H1 (cell line): Measurements from ENCODE around the gene KAT2A. TPM values are rescaled to one million over a fixed set of nuclear protein-coding genes. Genes with fewer than 3 reads are reported as not detected.
"Not testable (repeated sequence)": the region's sequence is repeated elsewhere in the genome, so short reads cannot be mapped to it uniquely, and the experiment has no call there.

Experiments used
- CTCF ChIA-PET: fragments of 300-600 bp; sonication (Branson Sonifier 250); formaldehyde crosslinking; loops from one replicate; lab custom pipeline; 2021; ENCODE audit not compliant: partially characterized antibody; lab: Charles Lee
- POLR2A ChIA-PET: fragments of 300-600 bp; sonication (Branson Sonifier 250); formaldehyde crosslinking; loops from one replicate; lab custom pipeline; 2021; ENCODE audit warnings: inconsistent platforms; ENCODE audit not compliant: partially characterized antibody; lab: Charles Lee
- DNase-seq, 2 experiments: peaks; one replicate each; pipeline versions ENCODE4 v3.0.0 to v3.0.0-alpha.2; 2010 to 2022; ENCODE audit warnings: low spot score in 2 of 2, low read depth in 1 of 2, mixed read lengths in 1 of 2
- FAIRE-seq: peaks from 2 replicates; lab custom pipeline; 2011; peaks lifted over from hg19 to GRCh38; lab: Jason Lieb, UNC
- H2AFZ ChIP-seq: 2 replicates; pipeline ENCODE4 v1.8.1; 2012; ENCODE audit warnings: low read length, inconsistent platforms
- H2AK5ac ChIP-seq: 2 replicates; pipeline ENCODE4 v1.6.1; 2013; ENCODE audit warnings: low read depth, low read length
- H2BK120ac ChIP-seq: replicated peaks from 2 replicates; pipeline ENCODE3; 2013; ENCODE audit warnings: low read depth, low read length, inconsistent platforms
- H2BK12ac ChIP-seq: 2 replicates; pipeline ENCODE4 v1.6.1; 2013; ENCODE audit warnings: low read depth, low read length
- H2BK15ac ChIP-seq: 2 replicates; pipeline ENCODE4 v1.6.1; 2013; ENCODE audit warnings: low read length
- H2BK20ac ChIP-seq: 2 replicates; pipeline ENCODE4 v1.6.1; 2013; ENCODE audit warnings: low read length
- H2BK5ac ChIP-seq: 2 replicates; pipeline ENCODE4 v1.6.1; 2013; ENCODE audit warnings: low read depth, low read length
- H3K14ac ChIP-seq: 2 replicates; pipeline ENCODE4 v1.6.1; 2013; ENCODE audit warnings: inconsistent platforms; ENCODE audit not compliant: insufficient read length
- H3K18ac ChIP-seq: 2 replicates; pipeline ENCODE4 v1.6.1; 2013; ENCODE audit warnings: low read length; ENCODE audit errors: extremely low read depth
- H3K23ac ChIP-seq: 2 replicates; pipeline ENCODE4 v1.6.1; 2013; ENCODE audit warnings: inconsistent platforms; ENCODE audit not compliant: insufficient read length
- H3K23me2 ChIP-seq: 2 replicates; pipeline ENCODE4 v1.6.1; 2013; ENCODE audit warnings: low read depth, low read length
- H3K27ac ChIP-seq: 2 replicates; pipeline ENCODE4 v1.6.1; 2011; ENCODE audit warnings: low read depth, low read length, inconsistent platforms
- H3K27me3 ChIP-seq, 4 experiments: replicated peaks in 1 of 4; 1 replicate in 1 of 4; 2 replicates in 3 of 4; pipeline versions ENCODE4 v1.6.1 to v1.8.1; 2011 to 2013; ENCODE audit warnings: low read length in 3 of 4, mild to moderate bottlenecking in 3 of 4, inconsistent platforms in 2 of 4, mixed read lengths in 2 of 4, moderate library complexity in 1 of 4; ENCODE audit not compliant: control insufficient read depth in 3 of 4, insufficient read depth in 3 of 4; ENCODE audit errors: extremely low read depth in 1 of 4
- H3K36me3 ChIP-seq, 4 experiments: 2 replicates each; pipeline versions ENCODE4 v1.6.1 to v1.8.1; 2011 to 2013; ENCODE audit warnings: mild to moderate bottlenecking in 4 of 4, low read length in 3 of 4, moderate library complexity in 2 of 4, control low read depth in 1 of 4, inconsistent platforms in 1 of 4; ENCODE audit not compliant: insufficient read depth in 4 of 4, control insufficient read depth in 2 of 4
- H3K4ac ChIP-seq: replicated peaks from 2 replicates; pipeline ENCODE3; 2013; ENCODE audit warnings: low read length, low read depth, mixed read lengths, inconsistent platforms; ENCODE audit not compliant: insufficient read length
- H3K4me1 ChIP-seq, 4 experiments: replicated peaks in 1 of 4; 1 replicate in 1 of 4; 2 replicates in 3 of 4; pipeline versions ENCODE4 v1.6.1 to v1.8.1; 2011 to 2013; ENCODE audit warnings: low read length in 3 of 4, inconsistent platforms in 2 of 4, mixed read lengths in 1 of 4; ENCODE audit not compliant: insufficient read depth in 4 of 4, control insufficient read depth in 3 of 4
- H3K4me2 ChIP-seq, 2 experiments: 2 replicates each; pipeline versions ENCODE4 v1.6.1 to v1.8.1; 2011 to 2013; ENCODE audit warnings: low read depth in 2 of 2, low read length in 2 of 2, control low read depth in 1 of 2, inconsistent platforms in 1 of 2, mild to moderate bottlenecking in 1 of 2; ENCODE audit not compliant: insufficient read depth in 1 of 2
- H3K4me3 ChIP-seq, 4 experiments: fragments of 200-600, 300-600 bp in 1 of 4; sonication (generic), shearing (Covaris generic), sonication (Bioruptor Twin) in 1 of 4; 2 replicates each; pipeline versions ENCODE4 v1.5.1 to v1.8.1; 2011 to 2016; ENCODE audit warnings: low read length in 4 of 4, low read depth in 3 of 4, control low read depth in 2 of 4, inconsistent platforms in 2 of 4, mild to moderate bottlenecking in 2 of 4, mixed read lengths in 1 of 4, moderate library complexity in 1 of 4; ENCODE audit not compliant: insufficient read depth in 2 of 4; ENCODE audit errors: extremely low read depth in 1 of 4
- H3K56ac ChIP-seq: replicated peaks from 2 replicates; pipeline ENCODE3; 2013; ENCODE audit warnings: low read depth, mild to moderate bottlenecking, mixed read lengths, low read length, inconsistent platforms; ENCODE audit not compliant: insufficient read length
- H3K79me1 ChIP-seq: 2 replicates; pipeline ENCODE4 v1.6.1; 2013; ENCODE audit warnings: low read depth, low read length, control low read depth
- H3K79me2 ChIP-seq, 2 experiments: 2 replicates each; pipeline versions ENCODE4 v1.6.1 to v1.8.1; 2012 to 2013; ENCODE audit warnings: low read length in 2 of 2, mild to moderate bottlenecking in 2 of 2, inconsistent platforms in 1 of 2; ENCODE audit not compliant: insufficient read depth in 2 of 2, control insufficient read depth in 1 of 2
- H3K9ac ChIP-seq, 4 experiments: replicated peaks in 1 of 4; 1 replicate in 1 of 4; 2 replicates in 3 of 4; pipeline versions ENCODE4 v1.6.1 to v1.8.1; 2011 to 2013; ENCODE audit warnings: low read depth in 3 of 4, low read length in 3 of 4, control low read depth in 2 of 4, mild to moderate bottlenecking in 2 of 4, moderate library complexity in 2 of 4, inconsistent platforms in 1 of 4; ENCODE audit errors: extremely low read depth in 1 of 4
- H3K9me3 ChIP-seq, 2 experiments: 2 replicates each; pipeline versions ENCODE4 v1.6.1 to v1.8.1; 2012 to 2013; ENCODE audit warnings: mild to moderate bottlenecking in 2 of 2, moderate library complexity in 2 of 2, control low read depth in 1 of 2, inconsistent platforms in 1 of 2, low read depth in 1 of 2, low read length in 1 of 2, mixed read lengths in 1 of 2; ENCODE audit not compliant: insufficient read depth in 2 of 2
- H4K20me1 ChIP-seq, 2 experiments: replicated peaks in 1 of 2; 2 replicates each; pipeline versions ENCODE3 to v1.8.1; 2011 to 2013; ENCODE audit warnings: inconsistent platforms in 2 of 2, low read length in 2 of 2, mild to moderate bottlenecking in 1 of 2; ENCODE audit not compliant: insufficient read depth in 2 of 2, control insufficient read depth in 1 of 2
- H4K5ac ChIP-seq: 2 replicates; pipeline ENCODE4 v1.6.1; 2013; ENCODE audit warnings: low read length, low read depth, mixed read lengths, inconsistent platforms; ENCODE audit not compliant: insufficient read length
- H4K8ac ChIP-seq: 2 replicates; pipeline ENCODE4 v1.8.0; 2013; ENCODE audit warnings: mild to moderate bottlenecking, moderate library complexity, low read length, inconsistent platforms; ENCODE audit not compliant: insufficient read depth; ENCODE audit errors: extremely low read depth
- H4K91ac ChIP-seq: replicated peaks from 2 replicates; pipeline ENCODE3; 2013; ENCODE audit warnings: low read length, mixed read lengths, inconsistent platforms; ENCODE audit not compliant: insufficient read length
- WGBS, 2 experiments: shearing (Covaris generic) in 1 of 2; methylation state at CpG; one replicate each; pipeline versions ENCODE4 v1.1.6 to v1.1.7; 2013 to 2015; ENCODE audit warnings: low lambda C conversion rate in 2 of 2, mixed read lengths in 2 of 2, inconsistent platforms in 1 of 2, low coverage in 1 of 2, missing lambda C conversion rate in 1 of 2; ENCODE audit not compliant: insufficient replicate concordance in 2 of 2, insufficient coverage in 1 of 2, insufficient read length in 1 of 2; ENCODE audit errors: extremely low coverage in 1 of 2, missing lambda C conversion rate in 1 of 2; 5-methylcytosine and 5-hydroxymethylcytosine counted together
- polyA plus RNA-seq, 7 experiments: library from polyadenylated mRNA; depleted of rRNA in 3 of 7; stranded (reverse) in 5 of 7; unstranded in 2 of 7; fragments of >200 nt in 5 of 7; fragments of 200-250 nt in 2 of 7; gene quantifications; 1 replicate in 5 of 7; 2 replicates in 1 of 7; 4 replicates in 1 of 7; pipeline versions ENCODE4 v1.2.1 to v1.2.3, GENCODE V29; 2011 to 2013; ENCODE audit warnings: missing spikeins in 2 of 7, mixed read lengths in 2 of 7
- total RNA-seq: library from RNA; stranded (reverse); fragmentation: NEBNext Ultra II Directional; extraction: Animal tissue kit (Norgen Biotek cat#: 25700); gene quantifications from 2 replicates; pipeline ENCODE4 v1.2.1, GENCODE V29; 2021

Gene KAT2A
- total and polyA plus RNA-seq, 2 of the 8 experiments (the other 6 are each of a cell fraction or from before 2014, with no cell fraction given), result 34.2 to 40.1 TPM

- H3K23ac ChIP-seq, result not testable (repeated sequence)
Measured at GRCh38 chr17:42140690-42141089, 19.5 kb upstream of the KAT2A start.

More at GRCh38 chr17:42140690-42141089, 19.5 kb upstream of the KAT2A start:
- not testable (repeated sequence) for H4K5ac ChIP-seq, H2BK15ac ChIP-seq, H3K9me3 ChIP-seq, H3K18ac ChIP-seq, H3K4me3 ChIP-seq, H2BK12ac ChIP-seq, H3K23me2 ChIP-seq, H4K91ac ChIP-seq, H2AK5ac ChIP-seq, H2AFZ ChIP-seq, H3K36me3 ChIP-seq, H3K4me1 ChIP-seq, H2BK120ac ChIP-seq, H3K27ac ChIP-seq, H3K4me2 ChIP-seq, H2BK20ac ChIP-seq, H3K4ac ChIP-seq, H3K56ac ChIP-seq, H2BK5ac ChIP-seq, H4K8ac ChIP-seq, H3K27me3 ChIP-seq, DNase-seq, H3K9ac ChIP-seq, FAIRE-seq, H3K14ac ChIP-seq
- POLR2A ChIA-PET, result interaction anchor here (2.0 kb wide), 1 partner anchor 15 kb away, joined by 6 read pairs; no protein-coding TSS in a partner anchor
- CTCF ChIA-PET, result interaction anchor here (0.9 to 3.0 kb wide), 5 partner anchors 10 to 404 kb away, joined by 3 to 19 read pairs (median 7); no protein-coding TSS in a partner anchor
- H3K79me2 ChIP-seq, result peaks cover 0 to 54% of the 10 kb centered on the region in 2 experiments; a peak in 2 of 4 replicates
- H3K79me1 ChIP-seq, result peaks cover 11% of the 10 kb centered on the region; the same call in 1 of the 2 replicates
- peaks cover 9 to 14% of the 10 kb centered on the region in 2 experiments for H4K20me1 ChIP-seq
- 93% methylated on average over 7 of the region's 7 CpGs; no CpG with 5 or more reads in 1 of the 2 experiments for WGBS, 2 experiments
